SK-N-MC (cell line): ENCODE results near the gene PLEKHM2.

ENCODE experiments used
- DNase-seq: peaks from one replicate; pipeline ENCODE4 v3.0.0-alpha.2; 2011; ENCODE audit warnings: low read depth, low spot score
- H3K27ac ChIP-seq: fragments of 200-600 bp; sonication (generic); 2 replicates; pipeline ENCODE4 v1.5.1; 2016; ENCODE audit warnings: mixed run types
- H3K36me3 ChIP-seq: fragments of 200-600 bp; sonication (generic); 2 replicates; pipeline ENCODE4 v1.6.1; 2017; ENCODE audit warnings: antibody characterized with exemption, low read length, mixed read lengths; ENCODE audit not compliant: insufficient read depth
- H3K4me3 ChIP-seq: fragments of 200-600 bp; sonication (generic); 2 replicates; pipeline ENCODE4 v1.5.1; 2016
- H3K9ac ChIP-seq: fragments of 200-600 bp; sonication (generic); 2 replicates; pipeline ENCODE4 v1.8.0; 2017; ENCODE audit warnings: mixed run types, mixed read lengths; ENCODE audit not compliant: insufficient read length
- H3K9me3 ChIP-seq: fragments of 200-600 bp; sonication (generic); 2 replicates; pipeline ENCODE4 v1.6.1; 2017; ENCODE audit warnings: low read depth, mild to moderate bottlenecking, antibody characterized with exemption, low read length, moderate library complexity, mixed read lengths
- EZH2 ChIP-seq: fragments of 200-600 bp; sonication (generic); IDR thresholded peaks from one replicate; pipeline ENCODE4 v1.6.1; 2017; ENCODE audit warnings: antibody characterized with exemption
- FOXP2 ChIP-seq: optimal IDR thresholded peaks from 2 replicates; pipeline ENCODE3; 2011; ENCODE audit warnings: mild to moderate bottlenecking, moderate library complexity; ENCODE audit not compliant: insufficient read depth; ENCODE audit errors: extremely low read length, control extremely low read depth
- POLR2AphosphoS5 ChIP-seq: IDR thresholded peaks from 2 replicates; pipeline ENCODE4 v1.6.1; 2012; ENCODE audit warnings: mild to moderate bottlenecking, low read depth, low read length, borderline replicate concordance

PLEKHM2 gene

GRCh38 chr1:15680561-15681348 is 3.4 kb upstream of the PLEKHM2 start:
- no peaks in the 10 kb centered on the region for H3K9me3 ChIP-seq
- H3K4me3 ChIP-seq: no peak overlapping the region
- no peak overlapping the region for H3K27ac ChIP-seq
- no peak overlapping the region for H3K9ac ChIP-seq
- TF ChIP-seq POLR2AphosphoS5 (no peak), FOXP2 (no peak), EZH2 (no peak)
- H3K36me3 ChIP-seq: no peaks in the 10 kb centered on the region
- DNase-seq: no peak

- no peak overlapping the region for H3K4me3 ChIP-seq
- no peaks in the 10 kb centered on the region for H3K36me3 ChIP-seq
- TF ChIP-seq FOXP2 (no peak), EZH2 (no peak), POLR2AphosphoS5 (no peak)
- H3K9ac ChIP-seq: no peak overlapping the region
- no peaks in the 10 kb centered on the region for H3K9me3 ChIP-seq
- DNase-seq: no peak
- H3K27ac ChIP-seq: no peak overlapping the region
These were observed 2.5 kb upstream of the PLEKHM2 start for GRCh38 chr1:15681349-15682292.

DNA sequence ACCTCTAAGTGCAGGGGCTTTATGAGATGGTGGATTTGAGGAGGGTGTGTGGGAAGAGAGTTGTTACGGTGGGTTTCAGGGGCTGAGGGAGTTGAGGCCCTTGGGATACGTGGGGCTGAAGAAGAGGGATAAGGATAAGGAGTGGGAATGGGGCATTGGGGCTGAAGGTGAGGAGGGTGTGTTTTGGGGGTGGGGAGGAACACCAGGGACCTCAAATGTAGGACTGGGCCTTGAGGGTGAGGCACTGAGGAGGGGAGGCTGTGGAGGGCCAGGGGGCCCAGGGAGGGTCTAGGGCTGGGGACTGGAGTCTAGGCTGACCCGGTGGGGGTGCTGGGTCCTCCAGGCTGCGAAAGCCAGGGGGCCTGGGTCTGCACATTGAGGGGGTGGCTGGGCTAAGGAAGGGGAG is 1.2 kb upstream of the PLEKHM2 start:
- H3K36me3 ChIP-seq: no peaks in the 10 kb centered on the region
- no peak overlapping the region for H3K4me3 ChIP-seq
- H3K9ac ChIP-seq: no peak overlapping the region
- DNase-seq: no peak
- H3K9me3 ChIP-seq: no peaks in the 10 kb centered on the region
- H3K27ac ChIP-seq: no peak overlapping the region
- TF ChIP-seq EZH2 (no peak), POLR2AphosphoS5 (no peak), FOXP2 (no peak)

DNA sequence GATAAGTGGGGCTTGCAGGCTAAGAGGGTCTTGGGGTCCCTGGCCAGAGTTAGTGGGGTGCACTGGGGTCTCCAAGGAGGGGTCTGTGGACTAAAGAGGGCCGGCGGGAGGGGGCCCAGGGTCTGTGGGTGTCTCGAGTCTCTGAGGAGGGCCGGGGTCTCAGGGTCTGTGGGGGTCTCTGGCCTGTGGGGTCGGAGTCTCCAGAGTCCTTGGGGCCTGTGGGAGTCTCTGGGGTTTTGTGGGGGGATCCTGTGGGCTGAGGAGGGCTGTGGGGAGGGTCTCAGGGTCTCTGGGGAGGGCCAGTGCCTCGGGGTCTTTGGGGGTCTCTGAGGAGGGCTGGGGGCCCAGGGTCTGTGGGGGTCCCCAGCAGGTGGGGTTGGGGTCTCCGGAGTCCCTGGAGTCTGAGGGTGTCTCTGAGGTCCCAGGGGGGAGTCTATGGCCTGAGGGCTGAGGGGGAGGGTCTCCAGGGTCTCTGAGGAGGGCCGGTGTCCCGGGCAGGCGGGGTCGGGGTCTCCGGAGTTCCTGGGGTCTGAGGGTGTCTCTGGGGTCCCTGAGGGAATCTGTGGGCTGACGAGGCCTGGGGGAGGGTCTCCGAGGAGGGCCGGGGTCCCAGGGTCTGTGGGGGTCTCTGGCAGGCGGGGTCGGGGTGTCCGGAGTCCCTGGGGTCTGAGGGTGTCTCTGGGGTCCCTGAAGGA is 628 bp upstream of the PLEKHM2 start:
- TF ChIP-seq FOXP2: no peak
- no peak for TF ChIP-seq POLR2AphosphoS5
- no peak for TF ChIP-seq EZH2
- Histone ChIP-seq H3K9ac (peak overlapping the region; percentile 99), H3K36me3 (no peaks in the 10 kb centered on the region), H3K27ac (peak overlapping the region; percentile 91), H3K9me3 (no peaks in the 10 kb centered on the region), H3K4me3 (peak overlapping the region; percentile 92)
- no peak for DNase-seq

- no peak for DNase-seq
- TF ChIP-seq FOXP2 (no peak), POLR2AphosphoS5 (no peak), EZH2 (no peak)
- Histone ChIP-seq H3K36me3 (no peaks in the 10 kb centered on the region), H3K4me3 (peak overlapping the region; percentile 82), H3K9ac (peak overlapping the region; percentile 77), H3K27ac (0 out of 2 replicates have a peak overlapping the region, but pooled peaks have one; percentile 1), H3K9me3 (no peaks in the 10 kb centered on the region)
These were observed 560 bp downstream of the PLEKHM2 start for GRCh38 chr1:15684468-15685291.

- no peak for TF ChIP-seq FOXP2
- no peak for TF ChIP-seq POLR2AphosphoS5
- TF ChIP-seq EZH2: no peak
- no peak for DNase-seq
- H3K4me3 ChIP-seq: peak overlapping the region; percentile 82
- no peaks in the 10 kb centered on the region for H3K9me3 ChIP-seq
- H3K9ac ChIP-seq: peak overlapping the region; percentile 6
- H3K27ac ChIP-seq: no peak overlapping the region
- no peaks in the 10 kb centered on the region for H3K36me3 ChIP-seq
These were observed 1.7 kb downstream of the PLEKHM2 start for GRCh38 chr1:15685820-15686219.

DNA sequence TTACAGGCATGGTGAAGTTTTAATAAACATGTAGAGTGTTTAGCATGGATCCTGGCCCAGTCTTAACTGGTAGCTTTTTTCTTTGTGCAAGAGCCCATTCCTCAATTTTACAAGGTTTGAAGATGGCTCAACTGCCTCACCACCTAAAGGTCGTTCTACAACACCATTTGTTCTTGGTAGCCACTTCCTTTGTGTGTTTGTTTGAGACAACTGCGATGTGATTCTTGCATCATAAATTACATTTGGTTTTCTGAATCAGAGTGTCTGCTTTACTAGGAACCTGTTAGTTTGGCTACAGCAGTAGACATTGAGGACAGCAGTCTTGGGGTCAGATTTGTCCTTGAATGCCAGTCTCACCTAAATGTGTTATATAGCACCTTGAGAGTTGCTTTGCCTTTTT is 3.3 kb downstream of the PLEKHM2 start:
- no peak overlapping the region for H3K9ac ChIP-seq
- H3K27ac ChIP-seq: no peak overlapping the region
- H3K9me3 ChIP-seq: no peaks in the 10 kb centered on the region
- H3K36me3 ChIP-seq: no peaks in the 10 kb centered on the region
- TF ChIP-seq EZH2 (no peak), POLR2AphosphoS5 (no peak), FOXP2 (no peak)
- H3K4me3 ChIP-seq: no peak overlapping the region
- no peak for DNase-seq
